Activated CD4-positive, alpha-beta T cell treated with anti-CD3 and anti-CD28 coated beads, Interleukin-2, amount 50 U/mL, for 4 hours (primary cell): ENCODE measurements around the gene ATXN2.
"Not testable (repeated sequence)": the region's sequence is repeated elsewhere in the genome, so short reads cannot be mapped to it uniquely, and the experiment has no call there.

Source experiments
- DNase-seq, 2 experiments: peaks; one replicate each; pipeline ENCODE4 v3.0.0-alpha.2; 2020

ATXN2 gene

GRCh38 chr12:111413442-111414086 is 185.6 kb downstream of the ATXN2 start:
- no peak for DNase-seq

GRCh38 chr12:111412830-111413441 is 186.2 kb downstream of the ATXN2 start:
- no peak for DNase-seq

- no peak for DNase-seq
These were observed 186.9 kb downstream of the ATXN2 start for GRCh38 chr12:111412007-111412829.

- no peak for DNase-seq
These were observed 187.8 kb downstream of the ATXN2 start for GRCh38 chr12:111411185-111411764.

- DNase-seq, result no peak
These were observed 188.5 kb downstream of the ATXN2 start for GRCh38 chr12:111410431-111411184.

GRCh38 chr12:111409780-111410430 is 189.2 kb downstream of the ATXN2 start:
- peak; percentile 37 to 42 for DNase-seq

GRCh38 chr12:111409403-111409779 is 189.7 kb downstream of the ATXN2 start:
- no peak for DNase-seq

GRCh38 chr12:111408686-111409402 is 190.3 kb downstream of the ATXN2 start:
- DNase-seq, result no peak

GRCh38 chr12:111408116-111408440 is 191.0 kb downstream of the ATXN2 start:
- no peak for DNase-seq

- DNase-seq, result no peak
These were observed 191.6 kb downstream of the ATXN2 start for GRCh38 chr12:111407377-111408115.

GRCh38 chr12:111406474-111407376 is 192.4 kb downstream of the ATXN2 start:
- peak; percentile 50 to 55 for DNase-seq

- DNase-seq, result peak; percentile 66 to 73
These were observed 193.1 kb downstream of the ATXN2 start, which contains the start of gene SH2B3 for GRCh38 chr12:111405859-111406473. Gene SH2B3, plus strand, starts transcription at chr12:111405923. Its CDS starts 12,223 bp downstream, at chr12:111418146.

GRCh38 chr12:111405149-111405858 is 193.8 kb downstream of the ATXN2 start:
- DNase-seq, result peak; percentile 99

GRCh38 chr12:111404362-111405148 is 194.6 kb downstream of the ATXN2 start:
- peak; percentile 85 to 92 for DNase-seq

GRCh38 chr12:111402490-111402824 is 196.7 kb downstream of the ATXN2 start:
- DNase-seq, result not testable (repeated sequence)
